ENCODE results near the gene IL10RB. TPM values are rescaled to one million over a fixed set of nuclear protein-coding genes. Genes with fewer than 3 reads are reported as not detected.
"Not testable (repeated sequence)": the region's sequence is repeated elsewhere in the genome, so short reads cannot be mapped to it uniquely, and the experiment has no call there.

The IL10RB gene
- total RNA-seq, 1 donor from 2014 or later: 7.7 TPM

- H3K4me1 Mint-ChIP-seq (ENCODE audit: low read depth): peaks cover 8% of the 10 kb centered on the region
- no peak for TF ChIP-seq CTCF (IDR thresholded peaks at IDR 0.05; ENCODE audit: unreplicated experiment)
- peaks cover 7% of the 10 kb centered on the region for H3K9me3 Mint-ChIP-seq (ENCODE audit: low read depth)
- H3K27me3 Mint-ChIP-seq: no peaks in the 10 kb centered on the region
- peaks cover 25% of the 10 kb centered on the region for H3K36me3 Mint-ChIP-seq (ENCODE audit: insufficient read depth)
- H3K27ac Mint-ChIP-seq: peak overlapping the region; percentile 9
- no peak overlapping the region for H3K4me3 Mint-ChIP-seq (ENCODE audit: low read depth)
- no peak for DNase-seq (ENCODE audit: low spot score, unreplicated experiment)
These were observed 28.0 kb upstream of the IL10RB start for GRCh38 chr21:33238146-33238545.

- Mint-ChIP-seq H3K36me3 (ENCODE audit: insufficient read depth) (peaks cover 29% of the 10 kb centered on the region), H3K9me3 (ENCODE audit: low read depth) (peaks cover 7% of the 10 kb centered on the region), H3K27ac (no peak overlapping the region), H3K4me1 (ENCODE audit: low read depth) (peaks cover 7% of the 10 kb centered on the region), H3K27me3 (no peaks in the 10 kb centered on the region), H3K4me3 (ENCODE audit: low read depth) (no peak overlapping the region)
- no peak for DNase-seq (ENCODE audit: low spot score, unreplicated experiment)
- no peak for TF ChIP-seq CTCF (IDR thresholded peaks at IDR 0.05; ENCODE audit: unreplicated experiment)
These were observed 27.5 kb upstream of the IL10RB start for GRCh38 chr21:33238565-33239255.

- not testable (repeated sequence) for H3K27me3 Mint-ChIP-seq; H3K4me1 Mint-ChIP-seq (ENCODE audit: low read depth); DNase-seq (ENCODE audit: low spot score, unreplicated experiment); H3K27ac Mint-ChIP-seq; H3K9me3 Mint-ChIP-seq (ENCODE audit: low read depth); H3K4me3 Mint-ChIP-seq (ENCODE audit: low read depth)
- H3K36me3 Mint-ChIP-seq (ENCODE audit: insufficient read depth): peaks cover 29% of the 10 kb centered on the region
These were observed 26.5 kb upstream of the IL10RB start for GRCh38 chr21:33239559-33240127.

GRCh38 chr21:33240404-33240803, 25.8 kb upstream of the IL10RB start:
- no peak for TF ChIP-seq CTCF (IDR thresholded peaks at IDR 0.05; ENCODE audit: unreplicated experiment)
- H3K4me3 Mint-ChIP-seq (ENCODE audit: low read depth): no peak overlapping the region
- H3K27ac Mint-ChIP-seq: no peak overlapping the region
- H3K4me1 Mint-ChIP-seq (ENCODE audit: low read depth): no peaks in the 10 kb centered on the region
- H3K9me3 Mint-ChIP-seq (ENCODE audit: low read depth): peaks cover 7% of the 10 kb centered on the region
- H3K27me3 Mint-ChIP-seq: no peaks in the 10 kb centered on the region
- DNase-seq (ENCODE audit: low spot score, unreplicated experiment): no peak
- peaks cover 34% of the 10 kb centered on the region for H3K36me3 Mint-ChIP-seq (ENCODE audit: insufficient read depth)

- H3K9me3 Mint-ChIP-seq (ENCODE audit: low read depth): peaks cover 7% of the 10 kb centered on the region
- H3K4me1 Mint-ChIP-seq (ENCODE audit: low read depth): no peaks in the 10 kb centered on the region
- no peaks in the 10 kb centered on the region for H3K27me3 Mint-ChIP-seq
- H3K36me3 Mint-ChIP-seq (ENCODE audit: insufficient read depth): peaks cover 36% of the 10 kb centered on the region
- H3K27ac Mint-ChIP-seq: no peak overlapping the region
- DNase-seq (ENCODE audit: low spot score, unreplicated experiment): no peak
- no peak overlapping the region for H3K4me3 Mint-ChIP-seq (ENCODE audit: low read depth)
- TF ChIP-seq CTCF (IDR thresholded peaks at IDR 0.05; ENCODE audit: unreplicated experiment): no peak
These were observed 24.3 kb upstream of the IL10RB start for GRCh38 chr21:33241846-33242245.

DNA sequence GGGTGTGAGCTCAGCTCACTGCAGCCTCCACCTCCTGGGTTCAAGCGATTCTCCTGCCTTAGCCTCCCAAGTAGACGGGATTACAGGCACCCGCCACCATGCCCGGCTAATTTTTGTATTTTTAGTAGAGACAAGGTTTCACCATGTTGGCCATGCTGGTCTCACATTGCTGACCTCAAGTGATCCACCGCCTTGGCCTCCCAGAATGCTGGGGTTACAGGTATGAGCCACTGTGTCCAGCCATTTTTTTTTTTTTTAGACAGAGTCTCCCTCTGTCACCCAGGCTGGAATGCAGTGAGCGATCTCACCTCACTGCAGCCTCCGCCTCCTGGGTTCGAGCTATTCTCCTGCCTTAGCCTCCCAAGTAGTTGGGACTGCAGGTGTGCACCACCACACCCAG, 23.3 kb upstream of the IL10RB start:
- H3K27ac Mint-ChIP-seq; H3K9me3 Mint-ChIP-seq (ENCODE audit: low read depth); H3K27me3 Mint-ChIP-seq; H3K4me1 Mint-ChIP-seq (ENCODE audit: low read depth); H3K4me3 Mint-ChIP-seq (ENCODE audit: low read depth); DNase-seq (ENCODE audit: low spot score, unreplicated experiment): not testable (repeated sequence)
- peaks cover 39% of the 10 kb centered on the region for H3K36me3 Mint-ChIP-seq (ENCODE audit: insufficient read depth)

Measured in progenitor cell of endocrine pancreas (in vitro differentiated cells).